Measurements from ENCODE around the gene FBLN1.

FBLN1 gene

GRCh38 chr22:45645526-45646414 lies 143.1 kb downstream of the FBLN1 start:
- Histone ChIP-seq H3K4me2 (ENCODE audit: low read length) (no peak overlapping the region), H3K4me3 (ENCODE audit: low read depth, low read length) (no peak overlapping the region), H3K79me2 (no peaks in the 10 kb centered on the region), H2AFZ (peak overlapping the region; percentile 17), H3K27me3 (ENCODE audit: control insufficient read depth, insufficient read depth, low read length) (no peaks in the 10 kb centered on the region), H3K9ac (no peak overlapping the region), H3K27ac (no peak overlapping the region), H3K9me3 (ENCODE audit: control insufficient read depth, low read length) (no peaks in the 10 kb centered on the region), H3K4me1 (peaks cover 7% of the 10 kb centered on the region), H3K36me3 (ENCODE audit: control insufficient read depth, insufficient read depth, low read length) (no peaks in the 10 kb centered on the region)
- TF ChIP-seq CTCF (IDR thresholded peaks at IDR 0.05): peak; percentile 79

GRCh38 chr22:45647532-45648225 lies 145.0 kb downstream of the FBLN1 start:
- H2AFZ ChIP-seq: no peak overlapping the region
- H3K4me3 ChIP-seq (ENCODE audit: low read depth, low read length): no peak overlapping the region
- no peaks in the 10 kb centered on the region for H3K4me1 ChIP-seq
- no peak overlapping the region for H3K9ac ChIP-seq
- TF ChIP-seq CTCF (IDR thresholded peaks at IDR 0.05): no peak
- no peak overlapping the region for H3K27ac ChIP-seq
- no peaks in the 10 kb centered on the region for H3K36me3 ChIP-seq (ENCODE audit: control insufficient read depth, insufficient read depth, low read length)
- H3K79me2 ChIP-seq: no peaks in the 10 kb centered on the region
- H3K4me2 ChIP-seq (ENCODE audit: low read length): no peak overlapping the region
- H3K9me3 ChIP-seq (ENCODE audit: control insufficient read depth, low read length): no peaks in the 10 kb centered on the region
- H3K27me3 ChIP-seq (ENCODE audit: control insufficient read depth, insufficient read depth, low read length): no peaks in the 10 kb centered on the region

GRCh38 chr22:45648301-45649117 lies 145.8 kb downstream of the FBLN1 start:
- Histone ChIP-seq H3K79me2 (no peaks in the 10 kb centered on the region), H3K4me1 (no peaks in the 10 kb centered on the region), H3K4me2 (ENCODE audit: low read length) (no peak overlapping the region), H3K4me3 (ENCODE audit: low read depth, low read length) (no peak overlapping the region), H2AFZ (no peak overlapping the region), H3K36me3 (ENCODE audit: control insufficient read depth, insufficient read depth, low read length) (no peaks in the 10 kb centered on the region), H3K27ac (no peak overlapping the region), H3K27me3 (ENCODE audit: control insufficient read depth, insufficient read depth, low read length) (no peaks in the 10 kb centered on the region), H3K9me3 (ENCODE audit: control insufficient read depth, low read length) (no peaks in the 10 kb centered on the region), H3K9ac (no peak overlapping the region)
- no peak for TF ChIP-seq CTCF (IDR thresholded peaks at IDR 0.05)

GRCh38 chr22:45649809-45650208 lies 147.1 kb downstream of the FBLN1 start:
- H3K79me2 ChIP-seq: no peaks in the 10 kb centered on the region
- no peak overlapping the region for H2AFZ ChIP-seq
- H3K4me2 ChIP-seq (ENCODE audit: low read length): no peak overlapping the region
- no peaks in the 10 kb centered on the region for H3K9me3 ChIP-seq (ENCODE audit: control insufficient read depth, low read length)
- no peak overlapping the region for H3K4me3 ChIP-seq (ENCODE audit: low read depth, low read length)
- H3K27me3 ChIP-seq (ENCODE audit: control insufficient read depth, insufficient read depth, low read length): no peaks in the 10 kb centered on the region
- no peaks in the 10 kb centered on the region for H3K36me3 ChIP-seq (ENCODE audit: control insufficient read depth, insufficient read depth, low read length)
- no peak overlapping the region for H3K9ac ChIP-seq
- H3K4me1 ChIP-seq: no peaks in the 10 kb centered on the region
- no peak for TF ChIP-seq CTCF (IDR thresholded peaks at IDR 0.05)
- H3K27ac ChIP-seq: no peak overlapping the region
